Measurements from ENCODE around the gene TMCC3.

GRCh38 chr12:94643606-94644005, 6.8 kb downstream of the TMCC3 start:
- TF ChIP-seq CTCF (conservative IDR thresholded peaks at IDR 0.05; ENCODE audit: low read length) (no peak), EZH2phosphoT487 (IDR thresholded peaks at IDR 0.05; ENCODE audit: borderline replicate concordance, low read depth, low read length) (no peak)

Data from OCI-LY7 (cell line).